Measurements from ENCODE around the gene ACER2.
"Not testable (repeated sequence)": the region's sequence is repeated elsewhere in the genome, so short reads cannot be mapped to it uniquely, and the experiment has no call there.

The ACER2 gene

GRCh38 chr9:19381656-19382055 is 27.2 kb upstream of the ACER2 start:
- H2BK15ac ChIP-seq (ENCODE audit: low read depth, poor library complexity, severe bottlenecking), result no peak overlapping the region

DNA sequence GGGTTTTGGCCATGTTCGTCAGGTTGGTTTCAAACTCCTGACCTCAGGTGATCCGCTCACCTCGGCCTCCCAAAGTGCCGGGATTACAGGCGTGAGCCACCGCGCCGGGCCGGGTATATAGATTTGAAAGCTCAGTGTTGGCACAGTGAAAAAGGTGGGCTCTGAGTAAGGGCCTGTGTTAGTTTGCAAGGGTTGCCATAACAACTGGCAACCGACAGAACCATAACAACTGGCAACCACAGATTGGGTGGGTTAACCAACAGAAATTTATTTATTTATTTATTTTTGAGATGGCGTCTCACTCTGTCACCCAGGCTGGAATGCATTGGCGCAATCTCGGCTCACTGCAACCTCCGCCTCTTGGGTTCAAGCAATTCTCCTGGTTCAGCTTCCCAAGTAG is 23.6 kb upstream of the ACER2 start:
- H3K9me3 ChIP-seq (ENCODE audit: control insufficient read depth, low read length); H3K27me3 ChIP-seq (ENCODE audit: control insufficient read depth in 1 of 2, insufficient read depth in 1 of 2, low read length in 2 of 2); H3K36me3 ChIP-seq (ENCODE audit: control insufficient read depth in 1 of 2, insufficient read depth in 2 of 2, low read depth in 1 of 2, low read length in 2 of 2); H2BK5ac ChIP-seq (ENCODE audit: low read depth, low read length, poor library complexity, severe bottlenecking); H3K23ac ChIP-seq (ENCODE audit: low read length in 2 of 2); H3K4ac ChIP-seq (ENCODE audit: low read depth in 1 of 2, low read length in 2 of 2); H4K91ac ChIP-seq (ENCODE audit: low read length); H3K4me2 ChIP-seq (ENCODE audit: low read length, poor library complexity, severe bottlenecking); H3K27ac ChIP-seq (ENCODE audit: low read length, poor library complexity, severe bottlenecking); H2AFZ ChIP-seq (ENCODE audit: low read depth, low read length); H2BK15ac ChIP-seq (ENCODE audit: low read depth, poor library complexity, severe bottlenecking); H2BK120ac ChIP-seq (ENCODE audit: low read depth, low read length); H3K9ac ChIP-seq (ENCODE audit: low read length); H4K8ac ChIP-seq (ENCODE audit: low read length); H3K4me3 ChIP-seq (ENCODE audit: insufficient read depth in 1 of 2, low read depth in 1 of 2, low read length in 2 of 2); H2BK12ac ChIP-seq (ENCODE audit: low read length in 2 of 2); H3K4me1 ChIP-seq (ENCODE audit: control insufficient read depth, insufficient read depth, low read depth, low read length); H2AK5ac ChIP-seq (ENCODE audit: low read length, severe bottlenecking); DNase-seq; H3K79me1 ChIP-seq (replicated peaks; ENCODE audit: low read length, poor library complexity, severe bottlenecking); H3K14ac ChIP-seq (ENCODE audit: low read length in 2 of 2); H3K18ac ChIP-seq (ENCODE audit: low read depth in 1 of 2, low read length in 2 of 2): not testable (repeated sequence)
- WGBS, result 99% methylated on average over 14 of the region's 14 CpGs

More at GRCh38 chr9:19381656-19382055, 27.2 kb upstream of the ACER2 start:
- no peaks in the 10 kb centered on the region for H3K27me3 ChIP-seq (ENCODE audit: control insufficient read depth in 1 of 2, insufficient read depth in 1 of 2, low read length in 2 of 2)
- H3K4me2 ChIP-seq (ENCODE audit: low read length, poor library complexity, severe bottlenecking), result no peak overlapping the region
- no peak overlapping the region for H3K27ac ChIP-seq (ENCODE audit: low read length, poor library complexity, severe bottlenecking)
- H2BK5ac ChIP-seq (ENCODE audit: low read depth, low read length, poor library complexity, severe bottlenecking), result no peak overlapping the region
- no peak overlapping the region for H2AK5ac ChIP-seq (ENCODE audit: low read length, severe bottlenecking)
- peaks cover 0 to 27% of the 10 kb centered on the region in 2 experiments for H3K36me3 ChIP-seq (ENCODE audit: control insufficient read depth in 1 of 2, insufficient read depth in 2 of 2, low read depth in 1 of 2, low read length in 2 of 2)
- no peaks in the 10 kb centered on the region for H3K4me1 ChIP-seq (ENCODE audit: control insufficient read depth, insufficient read depth, low read depth, low read length)
- H2BK12ac ChIP-seq (ENCODE audit: low read length in 2 of 2), result no peak overlapping the region
- no peak overlapping the region for H4K91ac ChIP-seq (ENCODE audit: low read length)
- no peak overlapping the region for H3K23ac ChIP-seq (ENCODE audit: low read length in 2 of 2)
- DNase-seq, result no peak
- WGBS, result 100% methylated on average over 1 of the region's 2 CpGs
- no peak overlapping the region for H3K18ac ChIP-seq (ENCODE audit: low read depth in 1 of 2, low read length in 2 of 2)
- H3K4me3 ChIP-seq (ENCODE audit: insufficient read depth in 1 of 2, low read depth in 1 of 2, low read length in 2 of 2), result no peak overlapping the region
- no peak overlapping the region for H3K9ac ChIP-seq (ENCODE audit: low read length)
- H3K4ac ChIP-seq (ENCODE audit: low read depth in 1 of 2, low read length in 2 of 2), result no peak overlapping the region
- H3K79me1 ChIP-seq (replicated peaks; ENCODE audit: low read length, poor library complexity, severe bottlenecking), result no peaks in the 10 kb centered on the region
- H3K9me3 ChIP-seq (ENCODE audit: control insufficient read depth, low read length), result no peaks in the 10 kb centered on the region
- H4K8ac ChIP-seq (ENCODE audit: low read length), result no peak overlapping the region
- no peak overlapping the region for H3K14ac ChIP-seq (ENCODE audit: low read length in 2 of 2)
- no peak overlapping the region for H2AFZ ChIP-seq (ENCODE audit: low read depth, low read length)
- H2BK120ac ChIP-seq (ENCODE audit: low read depth, low read length), result no peak overlapping the region

GRCh38 chr9:19385786-19386501 is 22.9 kb upstream of the ACER2 start:
- no peak overlapping the region for H2AFZ ChIP-seq (ENCODE audit: low read depth, low read length)
- no peak overlapping the region for H3K14ac ChIP-seq (ENCODE audit: low read length in 2 of 2)

DNA sequence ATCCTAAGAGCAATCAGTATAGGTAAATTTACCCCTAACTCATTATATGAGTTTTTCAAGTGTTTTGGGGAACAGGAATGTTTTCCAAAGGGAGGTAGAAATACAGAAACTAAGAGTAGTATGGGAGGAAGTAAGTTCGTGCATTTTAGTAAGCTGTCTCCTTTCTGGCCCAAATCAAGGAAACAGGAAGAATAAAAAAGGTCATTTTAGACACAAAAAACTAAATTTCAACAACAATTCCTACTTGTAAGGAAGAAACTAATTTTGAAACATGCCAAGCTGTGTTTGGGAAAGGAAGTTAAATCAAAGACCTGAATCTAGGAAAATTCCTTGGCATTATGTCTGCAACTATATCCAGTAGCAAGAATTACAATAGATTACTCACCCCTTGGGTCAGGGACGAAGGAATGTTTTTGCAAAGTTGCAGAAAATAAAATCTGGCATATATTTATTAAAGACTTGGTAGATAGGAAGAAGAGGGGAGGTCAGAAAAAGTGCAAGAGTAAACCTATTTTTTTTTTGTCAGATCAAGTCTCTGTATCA is 22.2 kb upstream of the ACER2 start:
- WGBS, result 80% methylated on average over 1 of the region's 2 CpGs
- H2AFZ ChIP-seq (ENCODE audit: low read depth, low read length), result no peak overlapping the region

More at GRCh38 chr9:19385786-19386501, 22.9 kb upstream of the ACER2 start:
- Histone ChIP-seq H3K27me3 (ENCODE audit: control insufficient read depth in 1 of 2, insufficient read depth in 1 of 2, low read length in 2 of 2) (no peaks in the 10 kb centered on the region), H3K4me1 (ENCODE audit: control insufficient read depth, insufficient read depth, low read depth, low read length) (no peaks in the 10 kb centered on the region), H3K79me1 (replicated peaks; ENCODE audit: low read length, poor library complexity, severe bottlenecking) (no peaks in the 10 kb centered on the region), H3K36me3 (ENCODE audit: control insufficient read depth in 1 of 2, insufficient read depth in 2 of 2, low read depth in 1 of 2, low read length in 2 of 2) (no peaks in the 10 kb centered on the region), H3K18ac (ENCODE audit: low read depth in 1 of 2, low read length in 2 of 2) (no peak overlapping the region), H2BK15ac (ENCODE audit: low read depth, poor library complexity, severe bottlenecking) (no peak overlapping the region), H2BK12ac (ENCODE audit: low read length in 2 of 2) (no peak overlapping the region), H4K8ac (ENCODE audit: low read length) (no peak overlapping the region), H2BK120ac (ENCODE audit: low read depth, low read length) (no peak overlapping the region), H3K23ac (ENCODE audit: low read length in 2 of 2) (no peak overlapping the region), H3K4me3 (ENCODE audit: insufficient read depth in 1 of 2, low read depth in 1 of 2, low read length in 2 of 2) (no peak overlapping the region), H3K4ac (ENCODE audit: low read depth in 1 of 2, low read length in 2 of 2) (no peak overlapping the region), H2BK5ac (ENCODE audit: low read depth, low read length, poor library complexity, severe bottlenecking) (no peak overlapping the region), H3K9ac (ENCODE audit: low read length) (no peak overlapping the region), H3K4me2 (ENCODE audit: low read length, poor library complexity, severe bottlenecking) (no peak overlapping the region), H2AK5ac (ENCODE audit: low read length, severe bottlenecking) (no peak overlapping the region), H4K91ac (ENCODE audit: low read length) (no peak overlapping the region), H3K27ac (ENCODE audit: low read length, poor library complexity, severe bottlenecking) (no peak overlapping the region), H3K9me3 (ENCODE audit: control insufficient read depth, low read length) (no peaks in the 10 kb centered on the region)
- DNase-seq, result no peak
- WGBS, result 97% methylated on average over 6 of the region's 6 CpGs

More for the DNA sequence above, 22.2 kb upstream of the ACER2 start:
- H3K4me3 ChIP-seq (ENCODE audit: insufficient read depth in 1 of 2, low read depth in 1 of 2, low read length in 2 of 2), result no peak overlapping the region
- no peak overlapping the region for H3K14ac ChIP-seq (ENCODE audit: low read length in 2 of 2)
- H3K27ac ChIP-seq (ENCODE audit: low read length, poor library complexity, severe bottlenecking), result no peak overlapping the region
- H3K9ac ChIP-seq (ENCODE audit: low read length), result no peak overlapping the region
- H2BK12ac ChIP-seq (ENCODE audit: low read length in 2 of 2), result no peak overlapping the region
- H2BK120ac ChIP-seq (ENCODE audit: low read depth, low read length), result no peak overlapping the region
- H2BK15ac ChIP-seq (ENCODE audit: low read depth, poor library complexity, severe bottlenecking), result no peak overlapping the region
- no peaks in the 10 kb centered on the region for H3K79me1 ChIP-seq (replicated peaks; ENCODE audit: low read length, poor library complexity, severe bottlenecking)
- H3K23ac ChIP-seq (ENCODE audit: low read length in 2 of 2), result no peak overlapping the region
- no peak overlapping the region for H3K4me2 ChIP-seq (ENCODE audit: low read length, poor library complexity, severe bottlenecking)
- H2BK5ac ChIP-seq (ENCODE audit: low read depth, low read length, poor library complexity, severe bottlenecking), result no peak overlapping the region
- H3K4ac ChIP-seq (ENCODE audit: low read depth in 1 of 2, low read length in 2 of 2), result no peak overlapping the region
- no peaks in the 10 kb centered on the region for H3K36me3 ChIP-seq (ENCODE audit: control insufficient read depth in 1 of 2, insufficient read depth in 2 of 2, low read depth in 1 of 2, low read length in 2 of 2)
- no peak overlapping the region for H2AK5ac ChIP-seq (ENCODE audit: low read length, severe bottlenecking)
- H4K91ac ChIP-seq (ENCODE audit: low read length), result no peak overlapping the region
- H3K4me1 ChIP-seq (ENCODE audit: control insufficient read depth, insufficient read depth, low read depth, low read length), result no peaks in the 10 kb centered on the region
- H3K9me3 ChIP-seq (ENCODE audit: control insufficient read depth, low read length), result no peaks in the 10 kb centered on the region
- H3K27me3 ChIP-seq (ENCODE audit: control insufficient read depth in 1 of 2, insufficient read depth in 1 of 2, low read length in 2 of 2), result no peaks in the 10 kb centered on the region
- no peak overlapping the region for H4K8ac ChIP-seq (ENCODE audit: low read length)
- no peak for DNase-seq
- no peak overlapping the region for H3K18ac ChIP-seq (ENCODE audit: low read depth in 1 of 2, low read length in 2 of 2)

Data from mesenchymal stem cell (in vitro differentiated cells and primary cell).